Measurements from ENCODE around the gene SERPIND1. TPM values are rescaled to one million over a fixed set of nuclear protein-coding genes. Genes with fewer than 3 reads are reported as not detected.
"Not testable (repeated sequence)": the region's sequence is repeated elsewhere in the genome, so short reads cannot be mapped to it uniquely, and the experiment has no call there.

Gene SERPIND1
- total and polyA plus RNA-seq, 10 of the 15 experiments (the other 5 are each of a cell fraction or from before 2014, with no cell fraction given), result 0.08 to 0.85 (median 0.38) TPM; not detected in 1

- H3K9ac ChIP-seq (ENCODE audit: control insufficient read depth, insufficient read depth, low read length); in situ Hi-C loops (cut with MboI); ATAC-seq; CTCF ChIA-PET; H3K4me1 ChIP-seq (ENCODE audit: control insufficient read depth, insufficient read depth, low read length); intact Hi-C loops (cut with micrococcal nuclease; ENCODE audit: unreplicated experiment); H2AFZ ChIP-seq (ENCODE audit: control insufficient read depth, low read depth, low read length); H3K27ac ChIP-seq (ENCODE audit: control insufficient read depth, insufficient read depth); BruUV-seq (replicated peaks); RAD21 ChIA-PET (ENCODE audit: unreplicated experiment); H4K20me1 ChIP-seq (ENCODE audit: control insufficient read depth, insufficient read depth); H3K79me2 ChIP-seq (ENCODE audit: control insufficient read depth, insufficient read depth, low read length); DNase-seq (ENCODE audit: low read depth, low spot score); H3K36me3 ChIP-seq (ENCODE audit: control insufficient read depth in 2 of 2, insufficient read depth in 2 of 2, low read length in 1 of 2); FAIRE-seq; POLR2A ChIA-PET; H3K27me3 ChIP-seq (replicated peaks in 1 of 2; ENCODE audit: control insufficient read depth in 2 of 2, insufficient read depth in 2 of 2, low read length in 1 of 2); SMC1A ChIA-PET (ENCODE audit: uncharacterized antibody, unreplicated experiment); H3K4me2 ChIP-seq (ENCODE audit: control insufficient read depth, insufficient read depth); H3K4me3 ChIP-seq; H3K9me3 ChIP-seq (replicated peaks; ENCODE audit: control insufficient read depth, insufficient read depth, low read length): not testable (repeated sequence)
- 92% methylated on average over 9 of the region's 15 CpGs for WGBS (ENCODE audit: insufficient coverage, insufficient replicate concordance, low lambda C conversion rate, missing lambda C conversion rate)
Observed at GRCh38 chr22:20735356-20736162, 38.4 kb upstream of the SERPIND1 start.

GRCh38 chr22:20736891-20737290 lies 37.0 kb upstream of the SERPIND1 start:
- FAIRE-seq; H3K9ac ChIP-seq (ENCODE audit: control insufficient read depth, insufficient read depth, low read length); H4K20me1 ChIP-seq (ENCODE audit: control insufficient read depth, insufficient read depth): not testable (repeated sequence)

More at GRCh38 chr22:20736891-20737290, 37.0 kb upstream of the SERPIND1 start:
- in situ Hi-C loops (cut with MboI); H3K79me2 ChIP-seq (ENCODE audit: control insufficient read depth, insufficient read depth, low read length); H3K9me3 ChIP-seq (replicated peaks; ENCODE audit: control insufficient read depth, insufficient read depth, low read length); BruUV-seq (replicated peaks); RAD21 ChIA-PET (ENCODE audit: unreplicated experiment); CTCF ChIA-PET; H3K27ac ChIP-seq (ENCODE audit: control insufficient read depth, insufficient read depth); H3K4me1 ChIP-seq (ENCODE audit: control insufficient read depth, insufficient read depth, low read length); POLR2A ChIA-PET; H2AFZ ChIP-seq (ENCODE audit: control insufficient read depth, low read depth, low read length); DNase-seq (ENCODE audit: low read depth, low spot score); H3K36me3 ChIP-seq (ENCODE audit: control insufficient read depth in 2 of 2, insufficient read depth in 2 of 2, low read length in 1 of 2); intact Hi-C loops (cut with micrococcal nuclease; ENCODE audit: unreplicated experiment); ATAC-seq; H3K4me3 ChIP-seq; SMC1A ChIA-PET (ENCODE audit: uncharacterized antibody, unreplicated experiment); H3K4me2 ChIP-seq (ENCODE audit: control insufficient read depth, insufficient read depth); H3K27me3 ChIP-seq (replicated peaks in 1 of 2; ENCODE audit: control insufficient read depth in 2 of 2, insufficient read depth in 2 of 2, low read length in 1 of 2): not testable (repeated sequence)
- WGBS (ENCODE audit: insufficient coverage, insufficient replicate concordance, low lambda C conversion rate, missing lambda C conversion rate), result 95% methylated on average over 3 of the region's 3 CpGs

Data from GM12878 (cell line).